ENCODE measurements around the gene FURIN. TPM values are rescaled to one million over a fixed set of nuclear protein-coding genes. Genes with fewer than 3 reads are reported as not detected.

Gene FURIN
- total RNA-seq, 2 experiments from 2014 or later: 76.9 to 83.7 TPM

DNA sequence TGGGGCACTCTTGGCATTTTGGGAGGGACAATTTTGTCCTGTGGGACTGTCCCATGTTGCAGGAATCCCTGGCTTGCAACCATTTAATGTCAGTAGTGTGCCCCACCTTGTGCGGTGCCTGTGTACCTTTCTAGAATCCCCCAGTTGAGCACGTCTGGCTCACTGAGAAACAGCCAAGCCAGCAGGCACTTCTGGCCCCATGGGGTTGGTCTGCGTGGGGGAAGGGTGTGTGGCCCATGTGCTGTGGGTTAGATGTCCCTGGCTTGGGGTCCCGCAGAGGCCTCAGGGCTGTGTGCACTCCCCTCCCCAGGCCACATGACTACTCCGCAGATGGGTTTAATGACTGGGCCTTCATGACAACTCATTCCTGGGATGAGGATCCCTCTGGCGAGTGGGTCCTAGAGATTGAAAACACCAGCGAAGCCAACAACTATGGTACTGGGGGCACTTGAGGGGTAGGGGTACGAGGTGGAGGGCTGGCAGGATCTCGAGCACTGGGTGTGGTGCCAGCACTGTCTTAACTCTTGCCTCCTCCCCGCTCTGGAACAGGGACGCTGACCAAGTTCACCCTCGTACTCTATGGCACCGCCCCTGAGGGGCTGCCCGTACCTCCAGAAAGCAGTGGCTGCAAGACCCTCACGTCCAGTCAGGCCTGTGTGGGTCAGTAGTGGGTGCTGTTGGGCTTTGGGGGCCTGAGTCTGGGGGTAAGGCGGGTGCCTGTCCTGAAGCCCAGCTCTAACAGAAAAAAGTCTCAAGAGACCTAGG, 12.2 kb downstream of the FURIN start:
- Mint-ChIP-seq H3K36me3 (peaks cover 17% of the 10 kb centered on the region), H3K9me3 (no peaks in the 10 kb centered on the region)

DNA sequence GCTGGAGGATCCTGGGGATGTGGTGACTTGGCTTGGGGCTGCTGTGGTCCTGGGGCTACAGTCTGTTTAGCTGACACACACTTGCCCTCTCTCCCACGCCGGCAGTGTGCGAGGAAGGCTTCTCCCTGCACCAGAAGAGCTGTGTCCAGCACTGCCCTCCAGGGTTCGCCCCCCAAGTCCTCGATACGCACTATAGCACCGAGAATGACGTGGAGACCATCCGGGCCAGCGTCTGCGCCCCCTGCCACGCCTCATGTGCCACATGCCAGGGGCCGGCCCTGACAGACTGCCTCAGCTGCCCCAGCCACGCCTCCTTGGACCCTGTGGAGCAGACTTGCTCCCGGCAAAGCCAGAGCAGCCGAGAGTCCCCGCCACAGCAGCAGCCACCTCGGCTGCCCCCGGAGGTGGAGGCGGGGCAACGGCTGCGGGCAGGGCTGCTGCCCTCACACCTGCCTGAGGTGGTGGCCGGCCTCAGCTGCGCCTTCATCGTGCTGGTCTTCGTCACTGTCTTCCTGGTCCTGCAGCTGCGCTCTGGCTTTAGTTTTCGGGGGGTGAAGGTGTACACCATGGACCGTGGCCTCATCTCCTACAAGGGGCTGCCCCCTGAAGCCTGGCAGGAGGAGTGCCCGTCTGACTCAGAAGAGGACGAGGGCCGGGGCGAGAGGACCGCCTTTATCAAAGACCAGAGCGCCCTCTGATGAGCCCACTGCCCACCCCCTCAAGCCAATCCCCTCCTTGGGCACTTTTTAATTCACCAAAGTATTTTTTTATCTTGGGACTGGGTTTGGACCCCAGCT, 13.0 kb downstream of the FURIN start:
- no peak overlapping the region for H3K27ac Mint-ChIP-seq
- H3K4me3 Mint-ChIP-seq: no peak overlapping the region
- no peak for DNase-seq
- H3K9me3 Mint-ChIP-seq: no peaks in the 10 kb centered on the region
- peaks cover 10% of the 10 kb centered on the region for H3K4me1 Mint-ChIP-seq
- peaks cover 15% of the 10 kb centered on the region for H3K36me3 Mint-ChIP-seq
- peaks cover 4% of the 10 kb centered on the region for H3K27me3 Mint-ChIP-seq

More for the DNA sequence above, 12.2 kb downstream of the FURIN start:
- Mint-ChIP-seq H3K4me3 (no peak overlapping the region), H3K27ac (no peak overlapping the region), H3K4me1 (peaks cover 7% of the 10 kb centered on the region), H3K27me3 (peaks cover under 1% of the 10 kb centered on the region)
- DNase-seq: no peak

GRCh38 chr15:90881978-90882721, 13.8 kb downstream of the FURIN start:
- H3K27ac Mint-ChIP-seq: no peak overlapping the region
- H3K4me1 Mint-ChIP-seq: peaks cover 8% of the 10 kb centered on the region
- no peak for DNase-seq

DNA sequence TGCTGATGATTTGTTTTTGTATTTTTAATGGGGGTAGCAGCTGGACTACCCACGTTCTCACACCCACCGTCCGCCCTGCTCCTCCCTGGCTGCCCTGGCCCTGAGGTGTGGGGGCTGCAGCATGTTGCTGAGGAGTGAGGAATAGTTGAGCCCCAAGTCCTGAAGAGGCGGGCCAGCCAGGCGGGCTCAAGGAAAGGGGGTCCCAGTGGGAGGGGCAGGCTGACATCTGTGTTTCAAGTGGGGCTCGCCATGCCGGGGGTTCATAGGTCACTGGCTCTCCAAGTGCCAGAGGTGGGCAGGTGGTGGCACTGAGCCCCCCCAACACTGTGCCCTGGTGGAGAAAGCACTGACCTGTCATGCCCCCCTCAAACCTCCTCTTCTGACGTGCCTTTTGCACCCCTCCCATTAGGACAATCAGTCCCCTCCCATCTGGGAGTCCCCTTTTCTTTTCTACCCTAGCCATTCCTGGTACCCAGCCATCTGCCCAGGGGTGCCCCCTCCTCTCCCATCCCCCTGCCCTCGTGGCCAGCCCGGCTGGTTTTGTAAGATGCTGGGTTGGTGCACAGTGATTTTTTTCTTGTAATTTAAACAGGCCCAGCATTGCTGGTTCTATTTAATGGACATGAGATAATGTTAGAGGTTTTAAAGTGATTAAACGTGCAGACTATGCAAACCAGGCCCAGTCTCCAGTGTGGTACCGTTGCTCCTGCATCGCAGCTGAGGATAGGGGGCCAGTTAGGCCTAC, 14.6 kb downstream of the FURIN start:
- Mint-ChIP-seq H3K36me3 (peaks cover 7% of the 10 kb centered on the region), H3K27ac (no peak overlapping the region), H3K9me3 (no peaks in the 10 kb centered on the region), H3K4me3 (no peak overlapping the region), H3K4me1 (peaks cover 8% of the 10 kb centered on the region), H3K27me3 (peaks cover 4% of the 10 kb centered on the region)
- no peak for DNase-seq

More at GRCh38 chr15:90881978-90882721, 13.8 kb downstream of the FURIN start:
- H3K27me3 Mint-ChIP-seq: peaks cover 4% of the 10 kb centered on the region
- H3K4me3 Mint-ChIP-seq: no peak overlapping the region
- no peaks in the 10 kb centered on the region for H3K9me3 Mint-ChIP-seq
- H3K36me3 Mint-ChIP-seq: peaks cover 10% of the 10 kb centered on the region

GRCh38 chr15:90883526-90883975, 15.2 kb downstream of the FURIN start:
- Mint-ChIP-seq H3K9me3 (no peaks in the 10 kb centered on the region), H3K4me3 (no peak overlapping the region), H3K36me3 (peaks cover 7% of the 10 kb centered on the region), H3K4me1 (peaks cover 8% of the 10 kb centered on the region), H3K27me3 (peaks cover 4% of the 10 kb centered on the region), H3K27ac (no peak overlapping the region)
- DNase-seq: no peak

DNA sequence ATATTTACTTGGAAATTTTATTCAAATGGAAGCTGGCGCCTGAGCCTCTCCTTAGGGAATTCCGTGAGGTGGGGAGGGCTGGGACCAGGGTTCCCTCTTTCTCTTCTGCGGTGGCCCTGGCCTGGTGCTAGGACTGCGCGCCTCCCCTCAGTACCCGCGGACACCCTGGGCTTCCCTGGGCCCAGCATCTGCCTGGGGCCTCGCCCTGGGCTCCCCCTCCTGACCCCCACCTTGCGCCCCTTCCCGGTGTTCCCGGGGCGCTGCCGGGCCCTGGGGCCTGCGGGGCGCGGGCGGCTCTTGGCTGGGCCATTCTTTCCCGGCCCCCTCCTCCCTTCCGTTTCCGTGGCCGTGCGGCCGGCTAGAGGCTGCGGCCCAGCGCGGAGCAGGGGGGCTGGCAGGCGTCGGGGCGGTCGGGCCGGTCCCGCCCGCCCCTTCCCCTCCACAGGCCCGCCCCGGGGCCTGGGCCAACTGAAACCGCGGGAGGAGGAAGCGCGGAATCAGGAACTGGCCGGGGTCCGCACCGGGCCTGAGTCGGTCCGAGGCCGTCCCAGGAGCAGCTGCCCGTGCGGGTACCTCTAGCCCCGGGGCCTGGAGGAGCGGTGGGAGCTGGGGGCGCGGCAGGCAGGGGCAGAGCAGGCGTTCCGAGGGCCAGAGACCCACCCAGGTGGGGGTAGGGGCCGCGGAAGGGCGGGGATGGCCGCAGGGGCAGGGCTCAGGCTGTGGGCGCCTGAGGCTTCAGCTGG, 15.8 kb downstream of the FURIN start, which contains the start of gene FES:
Gene FES (plus strand): TSS at position 529 of the 743 bp plus-strand sequence. CDS start 542 bp downstream, outside the sequence.
- no peak for DNase-seq
- Mint-ChIP-seq H3K27ac (no peak within 1 kb of the TSS), H3K9me3 (no peaks in the 10 kb centered on the region), H3K4me1 (peaks cover 8% of the 10 kb centered on the region), H3K36me3 (peaks cover 7% of the 10 kb centered on the region), H3K27me3 (peaks cover 4% of the 10 kb centered on the region), H3K4me3 (no peak within 1 kb of the TSS)

- Mint-ChIP-seq H3K4me1 (peaks cover 8% of the 10 kb centered on the region), H3K27ac (no peak overlapping the region), H3K4me3 (no peak overlapping the region), H3K27me3 (peaks cover 4% of the 10 kb centered on the region), H3K36me3 (peaks cover 3% of the 10 kb centered on the region), H3K9me3 (no peaks in the 10 kb centered on the region)
- DNase-seq: no peak
Observed at GRCh38 chr15:90884719-90885431, 16.5 kb downstream of the FURIN start.

DNA sequence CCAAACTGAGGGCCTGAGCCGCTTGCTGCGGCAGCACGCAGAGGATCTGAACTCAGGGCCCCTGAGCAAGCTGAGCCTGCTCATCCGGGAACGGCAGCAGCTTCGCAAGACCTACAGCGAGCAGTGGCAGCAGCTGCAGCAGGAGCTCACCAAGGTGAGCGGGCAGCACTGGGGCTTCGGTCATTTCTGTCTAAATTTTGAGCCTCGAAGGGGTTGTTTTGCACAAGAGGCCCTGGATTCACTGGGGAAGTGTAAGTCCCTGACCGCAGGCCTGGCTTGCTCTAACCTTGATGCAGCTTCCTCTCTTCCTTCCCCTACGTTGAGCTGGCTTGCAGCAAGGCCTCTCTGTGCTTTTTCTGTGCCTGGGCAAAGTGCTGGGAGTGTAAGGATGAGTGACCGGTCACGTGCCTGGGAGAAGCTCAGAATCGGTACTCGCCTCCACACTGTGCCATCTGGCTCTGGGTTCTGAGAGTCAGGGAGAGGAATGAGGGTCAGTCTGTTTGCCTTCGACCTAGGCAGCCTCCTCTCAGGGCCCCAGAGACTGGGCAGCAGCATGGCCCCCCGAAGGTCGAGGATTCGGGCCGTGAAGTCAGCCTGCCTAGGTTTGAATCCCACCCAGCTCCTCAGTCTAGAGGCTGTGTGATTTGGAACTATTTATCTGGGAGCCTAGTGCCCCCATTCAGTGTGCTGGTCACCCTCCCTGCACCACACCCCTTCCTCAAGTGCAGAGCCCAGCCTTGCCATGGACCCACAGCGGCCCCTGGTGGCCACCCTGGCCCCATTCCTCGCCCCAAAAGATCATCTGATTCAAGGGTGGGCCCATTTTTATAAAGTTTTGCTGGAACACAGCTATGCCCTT, 17.3 kb downstream of the FURIN start:
- H3K27ac Mint-ChIP-seq: no peak overlapping the region
- H3K27me3 Mint-ChIP-seq: peaks cover 4% of the 10 kb centered on the region
- H3K9me3 Mint-ChIP-seq: no peaks in the 10 kb centered on the region
- H3K4me1 Mint-ChIP-seq: peaks cover 8% of the 10 kb centered on the region
- peak; percentile 78 for DNase-seq
- H3K36me3 Mint-ChIP-seq: peaks cover 3% of the 10 kb centered on the region
- no peak overlapping the region for H3K4me3 Mint-ChIP-seq

GRCh38 chr15:90886291-90886614, 17.9 kb downstream of the FURIN start:
- H3K4me3 Mint-ChIP-seq: no peak overlapping the region
- H3K27me3 Mint-ChIP-seq: peaks cover 4% of the 10 kb centered on the region
- H3K9me3 Mint-ChIP-seq: no peaks in the 10 kb centered on the region
- no peak for DNase-seq
- peaks cover 8% of the 10 kb centered on the region for H3K4me1 Mint-ChIP-seq
- H3K36me3 Mint-ChIP-seq: peaks cover 3% of the 10 kb centered on the region
- no peak overlapping the region for H3K27ac Mint-ChIP-seq

DNA sequence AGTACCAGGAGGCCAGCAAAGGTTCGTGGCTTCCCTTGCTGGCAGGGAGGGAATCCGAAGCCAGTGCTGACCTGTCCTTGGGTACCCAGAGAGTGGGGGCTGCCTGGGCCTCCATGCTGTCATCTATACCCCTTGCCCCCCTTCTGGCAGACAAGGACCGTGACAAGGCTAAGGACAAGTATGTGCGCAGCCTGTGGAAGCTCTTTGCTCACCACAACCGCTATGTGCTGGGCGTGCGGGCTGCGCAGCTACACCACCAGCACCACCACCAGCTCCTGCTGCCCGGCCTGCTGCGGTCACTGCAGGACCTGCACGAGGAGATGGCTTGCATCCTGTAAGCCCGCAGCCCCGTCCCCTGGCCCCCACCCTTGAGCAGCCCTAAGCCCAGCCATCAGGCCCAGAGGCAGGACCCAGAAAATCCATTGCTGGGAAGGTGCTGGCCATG, 18.7 kb downstream of the FURIN start:
- no peak overlapping the region for H3K4me3 Mint-ChIP-seq
- no peak overlapping the region for H3K27ac Mint-ChIP-seq
- H3K4me1 Mint-ChIP-seq: peaks cover 8% of the 10 kb centered on the region
- H3K36me3 Mint-ChIP-seq: peaks cover 3% of the 10 kb centered on the region
- DNase-seq: no peak
- peaks cover 4% of the 10 kb centered on the region for H3K27me3 Mint-ChIP-seq
- no peaks in the 10 kb centered on the region for H3K9me3 Mint-ChIP-seq

DNA sequence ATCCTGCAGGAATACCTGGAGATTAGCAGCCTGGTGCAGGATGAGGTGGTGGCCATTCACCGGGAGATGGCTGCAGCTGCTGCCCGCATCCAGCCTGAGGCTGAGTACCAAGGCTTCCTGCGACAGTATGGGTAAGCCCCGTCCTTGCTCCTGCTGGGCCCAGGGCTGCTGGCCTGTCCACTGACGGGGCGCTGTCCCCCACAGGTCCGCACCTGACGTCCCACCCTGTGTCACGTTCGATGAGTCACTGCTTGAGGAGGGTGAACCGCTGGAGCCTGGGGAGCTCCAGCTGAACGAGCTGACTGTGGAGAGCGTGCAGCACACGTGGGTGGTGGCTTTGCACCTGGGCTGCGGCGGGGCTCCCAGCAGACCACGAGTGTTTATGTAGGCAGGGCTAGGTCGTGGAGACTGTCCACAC, 20.9 kb downstream of the FURIN start:
- Mint-ChIP-seq H3K9me3 (no peaks in the 10 kb centered on the region), H3K27ac (no peak overlapping the region), H3K4me1 (peaks cover 8% of the 10 kb centered on the region), H3K36me3 (no peaks in the 10 kb centered on the region), H3K27me3 (peaks cover 4% of the 10 kb centered on the region), H3K4me3 (no peak overlapping the region)
- no peak for DNase-seq

- Mint-ChIP-seq H3K27ac (no peak overlapping the region), H3K36me3 (no peaks in the 10 kb centered on the region), H3K9me3 (no peaks in the 10 kb centered on the region), H3K27me3 (peaks cover 4% of the 10 kb centered on the region), H3K4me1 (peaks cover 7% of the 10 kb centered on the region), H3K4me3 (no peak overlapping the region)
- DNase-seq: no peak
Observed at GRCh38 chr15:90889736-90890456, 21.5 kb downstream of the FURIN start.

All from activated naive CD8-positive, alpha-beta T cell treated with anti-CD3 and anti-CD28 coated beads for 36 hours (primary cell).